ENCODE measurements around the gene PDZD2. TPM values are rescaled to one million over a fixed set of nuclear protein-coding genes. Genes with fewer than 3 reads are reported as not detected.
A peak's percentile ranks its signal among the peaks of the same experiment; 100 is the strongest.

PDZD2 gene
- total RNA-seq, 1 experiment from 2014 or later = 2.1 TPM

DNA sequence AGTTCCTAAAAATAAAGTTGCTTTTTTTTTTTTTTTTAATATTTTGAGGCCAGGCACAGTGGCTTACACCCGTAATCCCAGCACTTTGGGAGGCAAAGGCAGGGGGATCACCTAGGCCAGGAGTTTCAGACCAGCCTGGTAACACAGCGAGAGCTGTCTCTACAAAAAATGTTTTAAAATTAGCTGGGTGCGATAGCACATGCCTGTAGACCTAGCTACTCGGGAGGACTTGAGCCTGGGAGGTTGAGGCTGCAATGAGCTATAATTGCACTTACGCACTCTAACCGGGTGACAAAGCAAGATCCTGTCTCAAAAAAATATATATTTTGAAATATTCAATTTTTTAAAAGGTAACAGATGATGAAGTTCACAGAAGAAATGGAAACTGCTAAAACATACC lies 512.3 kb downstream of the PDZD2 start:
- H3K4me3 ChIP-seq (ENCODE audit: insufficient read depth, low read depth, low read length) = no peak overlapping the region
- H3K36me3 ChIP-seq (replicated peaks; ENCODE audit: control insufficient read depth, insufficient read depth, low read length) = no peaks in the 10 kb centered on the region
- no peaks in the 10 kb centered on the region for H3K27me3 ChIP-seq (ENCODE audit: control insufficient read depth, insufficient read depth, low read length)
- no peak for DNase-seq

DNA sequence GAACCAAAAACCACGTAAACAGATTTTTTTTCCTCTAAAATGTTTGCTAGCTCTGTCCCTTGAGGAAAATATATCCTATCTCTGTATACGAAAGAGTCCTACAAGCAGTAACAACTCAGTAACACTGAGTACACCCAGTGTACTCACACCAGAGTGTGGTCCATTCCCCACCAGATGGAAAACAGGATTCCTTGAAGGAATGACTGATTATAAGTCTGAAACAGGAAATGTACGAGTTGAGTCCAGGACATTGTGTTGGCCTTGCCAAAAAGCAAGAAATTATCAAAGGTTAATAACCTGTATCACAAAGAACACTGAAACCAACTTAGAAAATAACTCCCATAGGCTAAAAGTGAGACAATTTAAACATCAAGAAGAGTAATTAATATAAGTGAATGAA lies 514.8 kb downstream of the PDZD2 start:
- Histone ChIP-seq H3K27me3 (ENCODE audit: control insufficient read depth, insufficient read depth, low read length) (no peaks in the 10 kb centered on the region), H3K36me3 (replicated peaks; ENCODE audit: control insufficient read depth, insufficient read depth, low read length) (no peaks in the 10 kb centered on the region), H3K4me3 (ENCODE audit: insufficient read depth, low read depth, low read length) (no peak overlapping the region)
- DNase-seq = no peak

DNA sequence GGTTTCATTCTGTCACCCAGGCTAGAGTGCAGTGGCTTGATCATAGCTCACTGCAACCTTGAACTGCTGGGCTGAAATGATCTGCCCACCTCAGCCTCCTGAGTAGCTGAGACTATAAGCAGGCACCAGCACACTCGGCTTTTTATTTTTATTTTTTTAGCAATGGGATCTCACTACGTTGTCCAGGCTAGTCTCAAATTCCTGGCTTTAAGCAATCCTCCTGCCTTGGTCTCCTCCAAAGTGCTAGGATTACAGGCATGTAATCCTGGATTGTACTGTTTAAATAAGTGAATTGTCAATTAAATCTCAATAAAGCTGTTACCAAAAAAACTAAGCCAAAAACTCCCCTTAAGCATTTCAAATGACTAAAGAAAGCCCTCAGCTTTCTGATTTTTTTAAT lies 516.3 kb downstream of the PDZD2 start:
- H3K27me3 ChIP-seq (ENCODE audit: control insufficient read depth, insufficient read depth, low read length) = no peaks in the 10 kb centered on the region

DNA sequence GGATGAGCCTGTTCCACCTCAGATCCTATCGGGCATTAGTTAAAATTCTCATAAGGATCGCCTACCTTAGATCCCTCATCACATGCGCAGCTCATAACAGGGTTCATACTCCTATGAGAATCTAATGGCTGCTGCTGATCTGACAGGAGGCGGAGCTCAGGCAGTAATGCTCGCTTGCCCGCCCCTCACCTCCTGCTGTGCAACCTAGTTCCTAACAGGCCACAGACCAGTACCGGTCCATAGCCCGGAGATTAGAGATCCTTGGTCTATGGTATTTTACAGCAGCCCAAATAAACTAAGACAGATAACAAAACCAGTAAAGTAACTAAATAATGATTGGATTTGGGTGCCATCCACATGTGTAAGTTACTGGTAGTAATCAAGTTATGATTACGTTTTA lies 517.7 kb downstream of the PDZD2 start:
- no peaks in the 10 kb centered on the region for H3K36me3 ChIP-seq (replicated peaks; ENCODE audit: control insufficient read depth, insufficient read depth, low read length)
- H3K27me3 ChIP-seq (ENCODE audit: control insufficient read depth, insufficient read depth, low read length) = no peaks in the 10 kb centered on the region
- DNase-seq = peak; percentile 39
- no peak overlapping the region for H3K4me3 ChIP-seq (ENCODE audit: insufficient read depth, low read depth, low read length)

More for the DNA sequence above, 516.3 kb downstream of the PDZD2 start:
- DNase-seq = no peak
- Histone ChIP-seq H3K36me3 (replicated peaks; ENCODE audit: control insufficient read depth, insufficient read depth, low read length) (no peaks in the 10 kb centered on the region), H3K4me3 (ENCODE audit: insufficient read depth, low read depth, low read length) (no peak overlapping the region)

DNA sequence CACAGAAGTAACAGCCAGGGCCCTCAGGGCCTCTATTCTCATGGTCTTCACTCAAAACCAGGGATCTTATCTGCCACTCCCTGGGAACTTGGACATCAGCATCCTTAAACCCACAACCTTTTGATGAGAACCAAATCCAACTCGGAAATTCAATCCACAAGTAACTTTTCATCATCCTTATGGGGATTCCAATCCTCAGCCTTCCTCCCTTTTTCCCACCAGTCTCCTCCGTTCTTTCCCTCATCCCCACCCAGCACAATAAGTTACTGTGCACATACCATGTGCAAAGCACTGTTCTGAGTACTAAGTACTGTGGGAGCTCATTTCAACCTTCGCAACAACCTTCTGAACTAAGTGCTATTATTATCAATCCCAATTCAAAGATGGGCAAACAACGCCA lies 518.1 kb downstream of the PDZD2 start:
- DNase-seq = no peak
- no peaks in the 10 kb centered on the region for H3K36me3 ChIP-seq (replicated peaks; ENCODE audit: control insufficient read depth, insufficient read depth, low read length)
- no peaks in the 10 kb centered on the region for H3K27me3 ChIP-seq (ENCODE audit: control insufficient read depth, insufficient read depth, low read length)
- H3K4me3 ChIP-seq (ENCODE audit: insufficient read depth, low read depth, low read length) = no peak overlapping the region

DNA sequence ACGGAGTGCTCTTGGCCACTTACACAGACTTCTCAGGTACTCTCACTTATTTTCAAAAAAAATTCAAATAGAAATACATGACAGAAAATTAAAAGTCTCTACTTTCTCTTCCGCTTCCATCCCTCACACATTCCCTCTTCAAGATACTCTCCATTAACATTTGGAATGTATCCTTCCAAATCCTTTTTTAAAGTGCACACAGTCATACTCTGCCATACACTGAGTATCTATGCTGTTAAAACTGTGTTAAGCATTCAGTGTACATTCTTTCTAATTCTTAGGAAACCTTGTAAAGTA lies 519.7 kb downstream of the PDZD2 start:
- Histone ChIP-seq H3K27me3 (ENCODE audit: control insufficient read depth, insufficient read depth, low read length) (no peaks in the 10 kb centered on the region), H3K4me3 (ENCODE audit: insufficient read depth, low read depth, low read length) (no peak overlapping the region), H3K36me3 (replicated peaks; ENCODE audit: control insufficient read depth, insufficient read depth, low read length) (no peaks in the 10 kb centered on the region)
- no peak for DNase-seq

DNA sequence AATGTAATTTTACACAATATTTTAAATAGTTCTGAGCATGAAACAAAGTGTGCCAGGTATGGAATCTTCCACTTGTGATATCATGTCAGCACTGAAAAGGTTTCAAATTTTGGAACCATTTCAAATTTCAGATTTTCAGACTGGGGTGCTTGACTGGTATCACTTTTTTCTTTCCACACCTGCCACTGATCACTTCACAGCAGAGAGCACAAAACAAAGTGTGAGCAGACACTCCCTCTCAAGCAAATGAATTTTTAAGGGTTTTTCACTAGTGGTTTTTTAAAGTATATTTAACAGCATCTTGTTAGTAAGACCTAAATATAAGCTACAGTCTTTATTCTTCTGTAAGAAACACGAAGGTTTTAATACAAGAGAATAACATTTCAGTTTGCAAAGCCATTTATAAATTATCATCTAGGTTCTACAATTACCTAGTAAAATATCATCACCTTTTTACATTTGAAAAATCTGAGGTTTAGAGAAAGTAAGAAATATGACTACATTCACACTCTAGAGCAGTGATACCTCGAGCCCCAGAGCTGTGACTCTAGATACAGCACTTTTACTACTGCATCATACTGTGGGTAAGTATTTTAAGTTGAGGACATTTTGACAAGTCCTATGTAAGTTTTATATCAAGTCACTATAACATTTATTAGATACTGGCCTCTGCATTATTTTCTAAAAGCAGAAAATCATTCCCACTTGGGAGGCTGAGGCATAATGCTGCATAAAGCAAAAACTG lies 520.6 kb downstream of the PDZD2 start:
- DNase-seq = no peak
- no peak overlapping the region for H3K4me3 ChIP-seq (ENCODE audit: insufficient read depth, low read depth, low read length)
- no peaks in the 10 kb centered on the region for H3K27me3 ChIP-seq (ENCODE audit: control insufficient read depth, insufficient read depth, low read length)
- no peaks in the 10 kb centered on the region for H3K36me3 ChIP-seq (replicated peaks; ENCODE audit: control insufficient read depth, insufficient read depth, low read length)

DNA sequence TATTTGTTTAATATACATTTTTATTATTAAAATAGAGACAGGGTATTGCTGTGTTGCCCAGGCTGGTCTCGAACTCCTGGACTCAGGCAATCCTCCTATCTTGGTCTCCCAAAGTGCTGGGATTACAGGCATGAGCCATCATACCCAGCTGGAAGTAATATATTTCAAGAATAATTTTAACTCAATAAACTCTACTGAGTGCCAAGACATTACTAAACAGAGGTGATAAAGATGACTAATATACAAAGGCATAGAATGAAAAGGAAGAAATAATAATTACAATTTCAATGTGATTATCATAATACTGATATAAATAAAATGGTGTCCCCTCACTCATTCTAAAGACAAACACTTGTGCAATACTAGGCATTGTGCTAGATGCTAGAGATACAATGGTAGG lies 521.3 kb downstream of the PDZD2 start:
- no peaks in the 10 kb centered on the region for H3K36me3 ChIP-seq (replicated peaks; ENCODE audit: control insufficient read depth, insufficient read depth, low read length)
- no peak overlapping the region for H3K4me3 ChIP-seq (ENCODE audit: insufficient read depth, low read depth, low read length)
- DNase-seq = no peak
- H3K27me3 ChIP-seq (ENCODE audit: control insufficient read depth, insufficient read depth, low read length) = no peaks in the 10 kb centered on the region

Other genes with a start within 250 kb of the PDZD2 start
- gene DROSHA, start 107.0 kb upstream of the PDZD2 start, total RNA-seq (2014; rRNA removed; shearing (Covaris generic)) = 36.0 and 81.8 TPM in 2 replicates
- gene C5orf22, start 106.8 kb upstream of the PDZD2 start, total RNA-seq (2014; rRNA removed; shearing (Covaris generic)) = 28.9 and 30.4 TPM in 2 replicates

Data from H7 (cell line).